ENCODE data around the gene NSD1. TPM values are rescaled to one million over a fixed set of nuclear protein-coding genes. Genes with fewer than 3 reads are reported as not detected.
A peak's percentile ranks its signal among the peaks of the same experiment; 100 is the strongest.

Gene NSD1
- total RNA-seq, 1 experiment from 2014 or later, result 62.2 TPM

- Histone ChIP-seq H3F3A (ENCODE audit: insufficient read depth, low read depth) (peaks cover 27% of the 10 kb centered on the region; the same call in 1 of the 2 replicates), H3K27me3 (ENCODE audit: insufficient read depth, low read depth) (no peaks in the 10 kb centered on the region), H4K20me1 (ENCODE audit: insufficient read depth) (peaks cover 17% of the 10 kb centered on the region; the same call in 1 of the 2 replicates), H2AFZ (no peak overlapping the region), H3K27ac (no peak overlapping the region), H3K9me2 (ENCODE audit: insufficient read depth) (no peaks in the 10 kb centered on the region), H3K79me2 (ENCODE audit: low read depth) (no peaks in the 10 kb centered on the region), H3K4me3 (no peak overlapping the region), H3K9me3 (ENCODE audit: insufficient read depth, low read depth) (no peaks in the 10 kb centered on the region), H3K4me1 (replicated peaks; ENCODE audit: insufficient read depth) (peaks cover 10% of the 10 kb centered on the region; the same call in 1 of the 2 replicates), H3K36me3 (ENCODE audit: low read depth) (no peaks in the 10 kb centered on the region), H3K4me2 (no peak overlapping the region)
- DNase-seq, result no peak
- ChIA-PET CTCF (interaction anchor here (0.7 to 1.2 kb wide), 2 partner anchors 74 to 92 kb away, joined by 3 read pairs; no protein-coding TSS in a partner anchor), POLR2A (ENCODE audit: unreplicated experiment) (interaction anchor here (0.6 kb wide), 1 partner anchor 89 kb away, joined by 4 read pairs; no protein-coding TSS in a partner anchor)
- BruUV-seq (replicated peaks), result no TSS peak
- intact Hi-C loops (cut with micrococcal nuclease; ENCODE audit: unreplicated experiment), result no loop called here
- no peak for TF ChIP-seq EZH2 (IDR thresholded peaks at IDR 0.05; ENCODE audit: low read depth)
- no peak for TF ChIP-seq CTCF (conservative IDR thresholded peaks at IDR 0.05)
Measured at GRCh38 chr5:177316005-177316404, 182.4 kb downstream of the NSD1 start.

GRCh38 chr5:177317959-177318377 lies 184.4 kb downstream of the NSD1 start:
- no peaks in the 10 kb centered on the region for H3K27me3 ChIP-seq (ENCODE audit: insufficient read depth, low read depth)
- H3K79me2 ChIP-seq (ENCODE audit: low read depth), result no peaks in the 10 kb centered on the region
- peaks cover 4% of the 10 kb centered on the region; the same call in 1 of the 2 replicates for H3K4me1 ChIP-seq (replicated peaks; ENCODE audit: insufficient read depth)
- no peaks in the 10 kb centered on the region for H3K9me3 ChIP-seq (ENCODE audit: insufficient read depth, low read depth)
- ChIA-PET POLR2A (ENCODE audit: unreplicated experiment) (interaction anchor here (0.8 kb wide), 1 partner anchor 180 kb away, joined by 9 read pairs; no protein-coding TSS in a partner anchor), CTCF (interaction anchor here (0.5 to 1.9 kb wide), 8 partner anchors 10 to 138 kb away, joined by 3 to 6 read pairs (median 5); partner anchors contain the start of genes PRELID1 and RAB24)
- H3K4me2 ChIP-seq, result no peak overlapping the region
- no peak overlapping the region for H3K27ac ChIP-seq
- TF ChIP-seq EZH2 (IDR thresholded peaks at IDR 0.05; ENCODE audit: low read depth), result no peak
- peak; percentile 92 for TF ChIP-seq CTCF (conservative IDR thresholded peaks at IDR 0.05)
- H2AFZ ChIP-seq, result no peak overlapping the region
- no peaks in the 10 kb centered on the region for H3K9me2 ChIP-seq (ENCODE audit: insufficient read depth)
- intact Hi-C loops (cut with micrococcal nuclease; ENCODE audit: unreplicated experiment), result loop anchor here (1.0 to 2.0 kb wide), 5 partner anchors 72 to 183 kb away; partner anchors contain the start of gene GRK6
- no peak overlapping the region for H3K4me3 ChIP-seq
- peaks cover 25% of the 10 kb centered on the region; the same call in 1 of the 2 replicates for H3F3A ChIP-seq (ENCODE audit: insufficient read depth, low read depth)
- peaks cover 12% of the 10 kb centered on the region; the same call in 1 of the 2 replicates for H4K20me1 ChIP-seq (ENCODE audit: insufficient read depth)
- BruUV-seq (replicated peaks), result no TSS peak
- DNase-seq, result peak; percentile 67 to 72
- no peaks in the 10 kb centered on the region for H3K36me3 ChIP-seq (ENCODE audit: low read depth)

- BruUV-seq (replicated peaks), result no TSS peak
- H4K20me1 ChIP-seq (ENCODE audit: insufficient read depth), result peaks cover 8% of the 10 kb centered on the region; the same call in 1 of the 2 replicates
- TF ChIP-seq CTCF (conservative IDR thresholded peaks at IDR 0.05), result no peak
- no peak for TF ChIP-seq EZH2 (IDR thresholded peaks at IDR 0.05; ENCODE audit: low read depth)
- intact Hi-C loops (cut with micrococcal nuclease; ENCODE audit: unreplicated experiment), result loop anchor here (2.0 kb wide), 1 partner anchor 181 kb away; no protein-coding TSS in a partner anchor
- H3K27ac ChIP-seq, result no peak overlapping the region
- no peaks in the 10 kb centered on the region for H3K27me3 ChIP-seq (ENCODE audit: insufficient read depth, low read depth)
- H2AFZ ChIP-seq, result no peak overlapping the region
- H3K9me3 ChIP-seq (ENCODE audit: insufficient read depth, low read depth), result no peaks in the 10 kb centered on the region
- POLR2A ChIA-PET (ENCODE audit: unreplicated experiment), result interaction anchor here (0.5 kb wide), 1 partner anchor 59 kb away, joined by 6 read pairs; no protein-coding TSS in a partner anchor
- no peaks in the 10 kb centered on the region for H3K79me2 ChIP-seq (ENCODE audit: low read depth)
- H3K4me2 ChIP-seq, result no peak overlapping the region
- H3F3A ChIP-seq (ENCODE audit: insufficient read depth, low read depth), result peaks cover 19% of the 10 kb centered on the region; the same call in 1 of the 2 replicates
- DNase-seq, result no peak
- H3K36me3 ChIP-seq (ENCODE audit: low read depth), result no peaks in the 10 kb centered on the region
- H3K4me3 ChIP-seq, result no peak overlapping the region
- CTCF ChIA-PET, result interaction anchor here (0.6 to 1.4 kb wide), 2 partner anchors 10 to 127 kb away, joined by 3 read pairs; partner anchors contain the start of gene PRR7
- H3K9me2 ChIP-seq (ENCODE audit: insufficient read depth), result no peaks in the 10 kb centered on the region
- peaks cover 2% of the 10 kb centered on the region; the same call in 1 of the 2 replicates for H3K4me1 ChIP-seq (replicated peaks; ENCODE audit: insufficient read depth)
Measured at GRCh38 chr5:177319913-177320588, 186.5 kb downstream of the NSD1 start.
